ENCODE data around the gene CAMK2D.

DNA sequence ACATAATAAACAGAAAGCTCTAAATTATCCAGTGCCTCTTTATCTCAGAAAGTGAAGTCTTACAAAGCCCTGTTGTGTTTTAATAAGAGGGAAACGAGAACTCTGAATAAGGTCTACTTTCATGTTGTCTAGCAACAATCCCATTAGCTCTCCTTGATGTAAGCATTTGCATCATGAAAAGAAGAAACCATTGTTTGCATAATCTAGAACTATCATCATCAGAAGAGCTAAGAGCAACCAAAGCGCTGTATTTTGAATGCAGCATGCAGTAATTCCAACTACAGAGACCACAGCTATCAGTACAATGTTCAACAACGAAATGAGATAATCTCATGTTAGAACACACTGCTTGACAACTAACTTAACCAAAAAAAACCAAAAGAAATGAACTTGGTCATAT, 257.1 kb downstream of the CAMK2D start:
- TF ChIP-seq CTCF (conservative IDR thresholded peaks at IDR 0.05; ENCODE audit: low read length): no peak
- no peak for TF ChIP-seq EZH2phosphoT487 (IDR thresholded peaks at IDR 0.05; ENCODE audit: borderline replicate concordance, low read depth, low read length)

All from OCI-LY7 (cell line).